GM23338 (cell line): Measurements from ENCODE around the gene CHRD. TPM values are rescaled to one million over a fixed set of nuclear protein-coding genes. Genes with fewer than 3 reads are reported as not detected.

Experiments
- CREB1 ChIP-seq: fragments of 250-450 bp; sonication (Bioruptor Pico); IDR thresholded peaks from 2 replicates; pipeline ENCODE4 v1.5.0; 2020; ENCODE audit warnings: low read depth, mild to moderate bottlenecking, moderate library complexity
- CTCF ChIP-seq, 2 experiments: fragments of 200-600 bp in 1 of 2; sonication (generic) in 1 of 2; conservative IDR thresholded peaks; 2 replicates each; pipeline versions ENCODE4 v1.5.1 to v1.6.1; 2016 to 2017; ENCODE audit warnings: antibody characterized with exemption in 2 of 2, low read depth in 2 of 2, mild to moderate bottlenecking in 2 of 2, moderate library complexity in 1 of 2
- ETS1 ChIP-seq: IDR thresholded peaks from 2 replicates; pipeline ENCODE4 v1.6.1; 2016; ENCODE audit warnings: antibody characterized with exemption
- EZH2 ChIP-seq: fragments of 200-600 bp; sonication (generic); IDR thresholded peaks from one replicate; pipeline ENCODE4 v1.8.0; 2017; ENCODE audit warnings: antibody characterized with exemption, mild to moderate bottlenecking, low read depth; ENCODE audit not compliant: unreplicated experiment
- EZH2phosphoT487 ChIP-seq: fragments of 200-600 bp; sonication (generic); IDR thresholded peaks from one replicate; pipeline ENCODE4 v1.8.1; 2018; ENCODE audit warnings: antibody characterized with exemption; ENCODE audit not compliant: unreplicated experiment
- JUNB ChIP-seq: IDR thresholded peaks from one replicate; pipeline ENCODE4 v1.6.1; 2016; ENCODE audit warnings: antibody characterized with exemption; ENCODE audit not compliant: unreplicated experiment
- POLR2AphosphoS5 ChIP-seq: IDR thresholded peaks from 2 replicates; pipeline ENCODE4 v1.6.1; 2016; ENCODE audit warnings: antibody characterized with exemption, low read depth
- STAT1 ChIP-seq: IDR thresholded peaks from one replicate; pipeline ENCODE4 v1.6.1; 2016; ENCODE audit warnings: antibody characterized with exemption; ENCODE audit not compliant: unreplicated experiment
- ZNF114 ChIP-seq: fragments of 250-450 bp; sonication (Bioruptor Pico); IDR thresholded peaks from 2 replicates; pipeline ENCODE4 v1.5.0; 2020; ENCODE audit warnings: mild to moderate bottlenecking, moderate library complexity
- ZNF331 ChIP-seq: fragments of 250-450 bp; sonication (Bioruptor Pico); IDR thresholded peaks from 2 replicates; pipeline ENCODE4 v1.5.0; 2020; ENCODE audit warnings: low read depth, mild to moderate bottlenecking, moderate library complexity
- ZNF462 ChIP-seq: fragments of 250-450 bp; sonication (Bioruptor Pico); IDR thresholded peaks from 2 replicates; pipeline ENCODE4 v1.5.0; 2020; ENCODE audit warnings: mild to moderate bottlenecking, moderate library complexity
- polyA plus RNA-seq: library from polyadenylated mRNA; unstranded; fragments of >200 nt; fragmentation: Nextera tagmentation; extraction: Ambion mirVana; gene quantifications from 2 replicates; pipeline ENCODE4 v1.2.1, GENCODE V29; 2016
- total RNA-seq: library from RNA; depleted of rRNA; stranded (reverse); fragments of >200 nt; shearing (Covaris generic); gene quantifications from 2 replicates; pipeline ENCODE4 v1.2.3, GENCODE V29; 2014

The CHRD gene
- total and polyA plus RNA-seq, 2 experiments from 2014 or later = 0.34 to 0.66 TPM

- TF ChIP-seq ZNF462 (CRISPR knock-in tag) = no peak
- TF ChIP-seq CREB1 (CRISPR knock-in tag) = no peak
- no peak for TF ChIP-seq STAT1
- no peak for TF ChIP-seq ZNF114 (CRISPR knock-in tag)
- no peak for TF ChIP-seq ZNF331 (CRISPR knock-in tag)
- no peak for TF ChIP-seq POLR2AphosphoS5
- TF ChIP-seq CTCF (conservative IDR thresholded peaks at IDR 0.05; ENCODE audit: low read depth in 2 of 2) = no peak
- TF ChIP-seq ETS1 = no peak
- TF ChIP-seq EZH2phosphoT487 = no peak
- TF ChIP-seq JUNB = no peak
- no peak for TF ChIP-seq EZH2
Observed at GRCh38 chr3:184346480-184347190, 33.2 kb upstream of the CHRD start (continued).
